HG03139 (cell line): Measurements from ENCODE around the gene SNRPB.

ENCODE experiments used
- ATAC-seq: cut with Tn5 transposase; IDR thresholded peaks from one replicate; pipeline ENCODE4 v1.9.1; 2021; ENCODE audit not compliant: unreplicated experiment

The SNRPB gene

DNA sequence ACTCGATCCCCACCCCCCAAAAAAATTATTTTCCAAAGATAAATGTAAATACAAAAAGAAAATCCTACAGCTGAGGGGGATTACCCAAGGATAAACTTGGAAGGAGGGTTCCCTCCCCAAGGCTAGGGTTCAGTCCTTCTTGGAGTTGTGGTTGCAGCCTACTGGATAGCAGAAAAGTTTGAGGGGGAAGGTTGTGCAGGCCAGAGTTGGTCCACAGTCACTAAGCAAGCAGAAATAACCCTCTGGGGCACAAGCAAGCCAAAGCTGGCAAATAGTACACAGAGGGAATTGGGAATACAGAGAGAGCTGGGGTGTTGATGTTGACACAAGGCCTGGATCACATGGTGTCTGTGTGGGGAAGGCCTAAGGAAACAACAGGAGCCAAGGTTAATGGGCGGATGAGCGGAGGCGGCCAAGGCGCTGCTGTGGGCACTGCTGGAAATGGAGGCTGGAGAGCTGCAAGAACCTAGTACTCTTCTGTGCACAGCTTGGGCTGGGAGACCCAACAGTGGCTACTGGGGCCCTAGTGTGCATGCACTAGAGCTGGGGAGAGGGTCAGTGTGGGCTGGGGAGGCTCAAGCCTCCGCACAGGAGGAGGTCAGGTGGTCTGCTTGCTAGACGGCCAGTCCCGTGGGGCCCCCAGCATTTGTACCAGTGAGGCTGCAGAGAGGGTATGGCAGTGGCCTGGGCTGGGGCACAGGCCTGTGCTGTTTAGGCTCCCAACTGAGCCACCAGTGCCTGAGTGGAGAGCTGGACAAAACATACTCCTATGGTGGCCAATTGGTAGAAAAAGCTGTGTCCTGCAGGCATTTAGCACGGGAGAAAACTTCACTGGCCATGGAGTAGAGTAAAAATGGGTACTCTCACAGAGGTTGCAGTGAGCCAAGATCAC is 5.5 kb upstream of the SNRPB start:
- no peak for ATAC-seq

GRCh38 chr20:2473516-2473915 is 2.9 kb upstream of the SNRPB start:
- no peak for ATAC-seq

DNA sequence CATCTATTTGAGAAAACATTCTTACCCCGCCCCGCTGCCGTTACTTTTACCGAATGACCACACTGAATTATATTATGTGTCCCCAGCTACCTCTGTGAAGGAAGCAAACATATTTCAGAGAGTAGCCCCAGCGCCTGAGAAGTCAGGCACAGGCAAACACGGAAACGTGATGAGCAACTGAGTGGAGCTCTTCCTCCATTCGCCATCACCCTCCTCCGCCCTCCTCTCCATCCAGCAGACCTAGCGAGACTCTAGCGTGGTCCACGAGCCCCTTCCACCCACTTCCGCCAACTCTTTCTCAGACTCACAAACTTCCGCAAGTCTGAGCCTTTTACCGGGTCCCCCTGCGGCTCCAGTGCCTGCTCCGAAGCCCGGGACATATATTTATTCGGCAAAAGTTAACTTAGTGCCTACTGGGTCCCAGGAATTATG is 582 bp downstream of the SNRPB start:
- ATAC-seq: no peak

GRCh38 chr20:2468581-2469407 is 1.8 kb downstream of the SNRPB start:
- no peak for ATAC-seq

GRCh38 chr20:2467412-2467811 is 3.2 kb downstream of the SNRPB start:
- ATAC-seq: no peak

- no peak for ATAC-seq
Measured at GRCh38 chr20:2465100-2465499, 5.5 kb downstream of the SNRPB start.

- ATAC-seq: no peak
Measured at GRCh38 chr20:2463616-2464365, 6.8 kb downstream of the SNRPB start.

DNA sequence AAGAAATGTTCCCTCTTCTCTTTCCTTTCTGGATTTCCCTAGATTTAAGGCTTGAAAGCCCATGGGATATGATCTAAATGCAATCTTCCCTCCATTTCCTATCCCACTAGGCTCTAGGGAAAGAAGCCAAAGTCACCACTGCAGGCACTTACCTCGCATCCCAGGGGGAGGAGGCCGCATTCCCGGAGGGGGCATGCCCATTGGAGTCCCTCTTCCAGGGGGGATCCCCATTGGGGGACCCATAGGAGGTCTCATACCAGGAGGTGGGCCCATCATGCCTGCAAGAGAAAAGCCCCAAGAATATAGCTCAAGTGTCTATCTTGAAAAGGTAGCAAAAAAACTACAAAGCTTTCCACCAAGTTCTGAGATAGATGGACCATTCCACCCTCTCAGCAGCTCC is 8.1 kb downstream of the SNRPB start:
- ATAC-seq: no peak

GRCh38 chr20:2460752-2461424 is 9.7 kb downstream of the SNRPB start:
- ATAC-seq: no peak

- ATAC-seq: no peak
Measured at GRCh38 chr20:2459981-2460751, 10.4 kb downstream of the SNRPB start.

DNA sequence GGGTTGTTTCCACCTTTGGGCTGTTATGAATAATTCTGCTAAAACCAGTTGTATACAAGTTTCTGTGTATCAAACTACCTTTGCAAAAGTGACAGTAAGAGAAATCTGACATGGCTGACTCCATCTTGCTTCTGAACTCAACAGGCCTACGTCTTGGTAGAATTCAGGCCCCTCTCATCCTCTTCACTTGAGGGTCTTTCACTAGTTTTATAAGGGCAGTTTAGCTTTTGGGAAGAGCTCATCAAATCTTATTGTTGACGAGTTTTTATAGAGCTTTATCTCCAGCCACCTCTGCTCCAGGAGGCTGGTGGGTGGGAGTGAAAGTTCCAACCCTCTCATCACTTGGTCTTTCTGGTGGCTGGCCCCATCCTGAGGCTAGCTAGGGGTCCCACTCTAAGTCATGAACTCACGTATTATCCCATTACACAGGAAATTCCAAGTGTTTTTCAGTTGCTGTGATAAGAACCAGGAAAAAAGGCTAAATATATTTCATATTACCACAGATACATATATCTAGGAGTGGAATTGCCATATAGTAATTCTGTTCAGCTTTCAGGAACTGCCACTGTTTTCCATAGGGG is 11.6 kb downstream of the SNRPB start:
- ATAC-seq: no peak

GRCh38 chr20:2455771-2456497 is 14.7 kb downstream of the SNRPB start:
- no peak for ATAC-seq

DNA sequence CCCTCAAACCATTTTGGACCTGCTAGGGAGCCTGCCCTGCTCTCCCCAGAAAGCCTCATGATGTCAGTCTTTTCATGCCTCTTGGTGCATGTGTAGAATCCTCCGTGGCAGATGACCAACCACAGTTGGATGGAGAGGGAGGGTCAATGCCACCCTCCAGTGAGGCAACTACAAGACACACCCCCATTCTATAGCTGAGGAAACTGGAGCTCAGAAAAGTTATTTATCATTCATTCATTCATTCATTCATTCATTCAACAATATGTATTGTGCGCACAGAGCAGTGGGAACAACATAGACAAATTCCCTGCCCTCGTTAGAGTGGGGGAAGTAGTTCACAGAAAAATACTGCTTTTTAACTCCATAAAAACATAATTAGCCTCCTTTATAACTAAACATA is 16.8 kb downstream of the SNRPB start:
- no peak for ATAC-seq

- ATAC-seq: no peak
Measured at GRCh38 chr20:2451939-2452732, 18.5 kb downstream of the SNRPB start.

DNA sequence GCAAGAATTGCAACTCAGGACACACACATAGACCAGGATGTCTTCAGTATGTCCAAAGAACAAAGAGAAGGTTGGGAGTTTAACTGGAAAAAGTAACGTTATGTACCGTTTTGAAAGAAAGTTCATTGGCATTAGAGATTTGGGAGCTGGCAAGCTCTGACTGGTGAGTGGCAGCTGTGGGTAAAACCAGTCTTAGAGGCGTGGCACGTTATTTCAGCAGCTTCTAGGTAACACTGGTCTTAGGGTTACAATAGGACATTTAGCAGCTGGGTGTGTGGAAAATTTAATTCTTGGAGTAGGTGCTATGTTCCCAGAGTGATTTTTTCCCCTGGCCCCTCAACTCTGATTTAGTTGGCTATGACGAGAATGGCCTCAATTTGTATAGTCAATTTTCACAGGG is 19.2 kb downstream of the SNRPB start:
- ATAC-seq: no peak

DNA sequence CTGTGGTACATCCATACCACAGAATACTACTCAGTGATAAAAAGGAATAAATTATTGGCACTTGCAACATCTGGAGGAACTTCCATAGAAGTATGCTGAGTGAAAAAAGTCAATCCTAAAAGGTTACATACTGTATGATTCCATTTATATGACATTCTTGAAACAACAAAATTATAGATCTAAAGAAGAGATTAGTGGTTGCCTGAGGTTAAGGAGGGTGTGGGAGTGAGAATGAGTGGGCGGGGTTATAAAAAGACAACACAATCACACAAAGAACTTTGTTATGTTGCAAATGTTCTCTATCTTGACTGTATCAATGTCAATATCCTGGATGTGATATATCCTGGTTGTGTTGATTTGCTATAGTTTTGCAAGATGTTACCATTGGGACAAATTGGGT is 21.2 kb downstream of the SNRPB start:
- ATAC-seq: no peak

- ATAC-seq: no peak
Measured at GRCh38 chr20:2446845-2447244, 23.7 kb downstream of the SNRPB start.

DNA sequence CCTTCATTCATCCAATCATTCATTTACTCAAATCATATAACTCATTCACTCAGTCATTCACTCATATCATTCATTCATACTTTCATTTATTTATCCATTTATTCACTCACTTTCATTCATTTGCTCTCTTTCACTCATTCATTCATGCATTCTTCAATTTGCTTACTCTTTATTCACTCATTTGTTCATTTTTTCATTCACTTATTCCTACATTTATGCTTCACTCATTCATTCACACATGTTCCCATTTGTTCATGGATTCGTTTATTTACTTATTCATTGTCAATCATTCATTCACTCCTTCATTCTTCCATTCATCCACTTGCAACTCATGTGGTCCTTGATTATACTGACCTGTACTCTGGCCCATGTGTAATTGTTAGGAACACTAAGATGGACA is 39.4 kb downstream of the SNRPB start:
- ATAC-seq: no peak
